DMS 273 (cell line): ENCODE results near the gene NLGN2.

Experiments used
- DNase-seq: peaks from one replicate; lab custom pipeline; 2025; ENCODE audit not compliant: unreplicated experiment; lab: John Stamatoyannopoulos, UW

NLGN2 gene

GRCh38 chr17:7391307-7391706, 16.3 kb upstream of the NLGN2 start:
- DNase-seq, result no peak

- no peak for DNase-seq
Observed at GRCh38 chr17:7392696-7393612, 14.7 kb upstream of the NLGN2 start.

- DNase-seq, result peak; percentile 68
Observed at GRCh38 chr17:7393613-7394451, 13.8 kb upstream of the NLGN2 start.

- peak; percentile 84 for DNase-seq
Observed at GRCh38 chr17:7394452-7395191, 13.0 kb upstream of the NLGN2 start, which contains the start of gene PLSCR3. Gene PLSCR3, minus strand, starts transcription at chr17:7394525. Its CDS starts 415 bp downstream, at chr17:7394110.

- no peak for DNase-seq
Observed at GRCh38 chr17:7396147-7396546, 11.5 kb upstream of the NLGN2 start.

GRCh38 chr17:7398612-7399011, 9.0 kb upstream of the NLGN2 start:
- no peak for DNase-seq

- peak; percentile 70 for DNase-seq
Observed at GRCh38 chr17:7403043-7403726, 4.5 kb upstream of the NLGN2 start.

- DNase-seq, result peak; percentile 80
Observed at GRCh38 chr17:7403727-7403976, 4.0 kb upstream of the NLGN2 start.

GRCh38 chr17:7403977-7404736, 3.5 kb upstream of the NLGN2 start, which contains the start of gene TMEM256:
Gene TMEM256, minus strand, starts transcription at chr17:7404097. Its CDS starts 13 bp downstream, at chr17:7404084.
- peak; percentile 98 for DNase-seq

- DNase-seq, result peak; percentile 60
Observed at GRCh38 chr17:7404737-7405349, 2.8 kb upstream of the NLGN2 start.

- DNase-seq, result no peak
Observed at GRCh38 chr17:7405350-7406234, 2.1 kb upstream of the NLGN2 start.

GRCh38 chr17:7406235-7406825, 1.3 kb upstream of the NLGN2 start:
- DNase-seq, result no peak

- no peak for DNase-seq
Observed at GRCh38 chr17:7407082-7407481, 563 bp upstream of the NLGN2 start.

GRCh38 chr17:7408252-7408727, 645 bp downstream of the NLGN2 start:
- DNase-seq, result no peak

- DNase-seq, result no peak
Observed at GRCh38 chr17:7408863-7409262, 1.2 kb downstream of the NLGN2 start.

- no peak for DNase-seq
Observed at GRCh38 chr17:7409716-7410115, 2.1 kb downstream of the NLGN2 start.

- no peak for DNase-seq
Observed at GRCh38 chr17:7410634-7411426, 3.2 kb downstream of the NLGN2 start.
